Bronchial epithelial cell (primary cell): ENCODE measurements around the gene MBP. TPM values are rescaled to one million over a fixed set of nuclear protein-coding genes. Genes with fewer than 3 reads are reported as not detected.

ENCODE experiments used
- DNase-seq: peaks from one replicate; pipeline ENCODE4 v3.0.0-alpha.2; 2010; ENCODE audit warnings: low read depth
- FAIRE-seq: peaks from 2 replicates; lab custom pipeline; 2011; peaks lifted over from hg19 to GRCh38; lab: Jason Lieb, UNC
- H3K27me3 ChIP-seq: 2 replicates; pipeline ENCODE4 v1.5.1; 2011; ENCODE audit warnings: low read length; ENCODE audit not compliant: control insufficient read depth, insufficient read depth
- H3K36me3 ChIP-seq: 2 replicates; pipeline ENCODE4 v1.5.1; 2011; ENCODE audit warnings: low read length; ENCODE audit not compliant: control insufficient read depth, insufficient read depth
- H3K4me3 ChIP-seq: 2 replicates; pipeline ENCODE4 v1.5.1; 2011; ENCODE audit warnings: mild to moderate bottlenecking, low read depth, low read length, control low read depth
- CTCF ChIP-seq: IDR thresholded peaks from 2 replicates; pipeline ENCODE4 v1.5.1; 2011; ENCODE audit warnings: mild to moderate bottlenecking, moderate library complexity, low read length, control low read depth, inconsistent platforms; ENCODE audit not compliant: insufficient read depth, severe bottlenecking
- total RNA-seq: library from RNA; depleted of rRNA; stranded (reverse); fragments of >200 nt; gene quantifications from 2 replicates; pipeline ENCODE4 v1.2.1, GENCODE V29; 2014

Gene MBP
- total RNA-seq, 1 donor from 2014 or later = 26.6 TPM

GRCh38 chr18:77059294-77059916 is 73.2 kb downstream of the MBP start:
- DNase-seq = peak; percentile 58
- peaks cover 1% of the 10 kb centered on the region for H3K36me3 ChIP-seq
- no peaks in the 10 kb centered on the region for H3K27me3 ChIP-seq
- no peak for FAIRE-seq
- no peak overlapping the region for H3K4me3 ChIP-seq
- peak; percentile 43 for TF ChIP-seq CTCF

GRCh38 chr18:77058290-77058835 is 74.2 kb downstream of the MBP start:
- no peak for TF ChIP-seq CTCF
- H3K27me3 ChIP-seq = no peaks in the 10 kb centered on the region
- H3K4me3 ChIP-seq = no peak overlapping the region
- no peaks in the 10 kb centered on the region for H3K36me3 ChIP-seq
- FAIRE-seq (no peak), DNase-seq (no peak)

GRCh38 chr18:77057006-77057395 is 75.6 kb downstream of the MBP start:
- TF ChIP-seq CTCF = no peak
- H3K4me3 ChIP-seq = no peak overlapping the region
- DNase-seq (no peak), FAIRE-seq (no peak)
- H3K36me3 ChIP-seq = no peaks in the 10 kb centered on the region
- no peaks in the 10 kb centered on the region for H3K27me3 ChIP-seq

GRCh38 chr18:77056344-77057005 is 76.1 kb downstream of the MBP start:
- FAIRE-seq (no peak), DNase-seq (no peak)
- no peak for TF ChIP-seq CTCF
- Histone ChIP-seq H3K27me3 (no peaks in the 10 kb centered on the region), H3K36me3 (no peaks in the 10 kb centered on the region), H3K4me3 (no peak overlapping the region)

- no peak for FAIRE-seq
- no peaks in the 10 kb centered on the region for H3K36me3 ChIP-seq
- no peak for TF ChIP-seq CTCF
Observed at GRCh38 chr18:77055429-77056300, 76.9 kb downstream of the MBP start.

More at GRCh38 chr18:77055429-77056300, 76.9 kb downstream of the MBP start:
- no peaks in the 10 kb centered on the region for H3K27me3 ChIP-seq
- DNase-seq = no peak
- no peak overlapping the region for H3K4me3 ChIP-seq
